ELF-1 (cell line): ENCODE data around the gene SPTLC3.

Experiments
- DNase-seq: peaks from one replicate; pipeline ENCODE4 v3.0.0-alpha.2; 2016; ENCODE audit warnings: low read depth, low spot score

Gene SPTLC3

DNA sequence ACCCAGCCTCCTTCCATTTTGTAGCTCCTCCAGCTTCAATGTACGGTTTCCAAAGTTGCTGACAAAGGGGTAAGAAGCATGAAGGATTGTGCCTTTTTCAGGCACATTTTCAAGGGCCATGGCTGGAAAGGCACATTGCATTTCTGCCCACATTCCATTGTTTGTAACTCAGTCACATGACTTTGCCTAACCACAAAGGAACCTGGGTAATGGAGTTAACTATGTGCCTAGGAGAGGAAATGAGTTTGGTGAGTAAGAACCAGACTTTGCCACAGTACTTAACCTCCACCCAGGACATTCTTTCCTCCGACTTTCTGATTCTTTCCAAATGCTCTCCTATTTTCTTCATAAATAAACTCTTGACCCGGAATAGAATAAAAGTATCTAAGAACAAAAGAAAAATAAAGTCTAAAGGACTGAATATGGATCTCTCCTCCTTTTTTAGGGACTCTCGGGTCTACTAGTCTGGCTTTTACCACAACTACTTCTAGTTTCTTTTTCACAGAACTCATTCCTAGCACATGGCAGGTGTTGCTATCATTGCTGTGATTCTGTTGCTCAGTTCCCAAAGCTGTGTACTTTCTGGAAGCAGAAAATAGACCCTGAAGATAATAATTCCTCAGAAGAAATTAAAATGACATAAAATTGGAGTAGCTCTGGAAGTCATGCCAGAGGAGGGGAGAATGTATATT lies 130.8 kb downstream of the SPTLC3 start:
- DNase-seq = no peak

DNA sequence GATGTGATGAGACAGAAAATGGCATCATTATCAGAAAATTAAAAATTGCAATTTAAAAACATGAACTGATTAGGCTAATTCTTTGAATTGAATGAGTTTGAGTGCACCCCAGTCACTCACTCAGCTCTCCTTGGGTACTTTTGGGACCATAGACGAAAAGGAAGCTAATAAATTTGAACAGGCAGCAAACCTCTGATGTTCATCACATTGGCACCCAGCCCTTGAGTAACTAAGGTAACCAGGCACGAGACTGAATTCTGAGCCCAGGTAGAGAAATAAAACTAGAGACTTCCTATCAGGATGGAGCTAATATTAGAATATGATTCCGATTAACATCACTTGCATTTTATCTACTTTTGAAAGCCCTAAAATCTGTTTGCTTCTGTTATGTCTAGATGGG lies 131.4 kb downstream of the SPTLC3 start:
- DNase-seq = no peak

DNA sequence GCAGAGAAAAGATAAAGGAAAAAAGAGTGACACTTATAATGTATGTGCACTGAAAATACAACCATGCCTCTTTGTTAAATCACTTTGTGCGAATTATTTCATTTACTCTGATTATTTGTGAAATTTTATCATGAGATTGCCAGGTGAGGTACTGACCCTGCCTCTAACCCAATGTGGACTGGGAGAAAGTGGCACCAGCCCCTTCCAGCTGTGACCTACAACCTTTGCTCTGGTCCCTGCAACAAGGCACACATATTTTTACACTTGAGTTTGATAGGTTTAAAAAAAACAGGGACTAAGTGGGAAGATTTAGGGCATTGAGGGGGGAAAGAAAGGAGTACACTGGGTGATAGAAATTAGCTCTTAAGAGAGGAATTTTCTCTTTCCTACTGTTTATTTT lies 132.0 kb downstream of the SPTLC3 start:
- DNase-seq = no peak

DNA sequence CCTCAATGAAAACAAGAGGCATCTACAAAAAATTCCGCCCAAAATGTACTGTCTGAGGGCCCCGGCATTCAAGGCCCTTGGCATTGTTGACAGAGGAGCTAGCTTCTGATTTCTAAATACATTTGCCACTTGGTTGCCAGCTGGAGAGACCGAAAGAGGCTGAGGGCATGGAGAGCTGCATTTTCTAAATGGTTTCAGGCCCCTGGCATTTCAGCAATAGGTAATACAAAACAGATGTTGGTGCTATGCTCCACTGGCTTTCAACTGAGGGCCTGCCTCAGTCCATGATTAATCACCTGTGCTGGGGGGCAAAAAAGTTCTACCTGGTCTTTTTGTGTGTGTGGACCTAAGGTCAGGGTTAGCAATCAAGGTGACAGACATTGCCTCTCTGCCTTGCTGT lies 132.8 kb downstream of the SPTLC3 start:
- no peak for DNase-seq

- no peak for DNase-seq
These were observed 133.4 kb downstream of the SPTLC3 start for GRCh38 chr20:13142143-13142542.

DNA sequence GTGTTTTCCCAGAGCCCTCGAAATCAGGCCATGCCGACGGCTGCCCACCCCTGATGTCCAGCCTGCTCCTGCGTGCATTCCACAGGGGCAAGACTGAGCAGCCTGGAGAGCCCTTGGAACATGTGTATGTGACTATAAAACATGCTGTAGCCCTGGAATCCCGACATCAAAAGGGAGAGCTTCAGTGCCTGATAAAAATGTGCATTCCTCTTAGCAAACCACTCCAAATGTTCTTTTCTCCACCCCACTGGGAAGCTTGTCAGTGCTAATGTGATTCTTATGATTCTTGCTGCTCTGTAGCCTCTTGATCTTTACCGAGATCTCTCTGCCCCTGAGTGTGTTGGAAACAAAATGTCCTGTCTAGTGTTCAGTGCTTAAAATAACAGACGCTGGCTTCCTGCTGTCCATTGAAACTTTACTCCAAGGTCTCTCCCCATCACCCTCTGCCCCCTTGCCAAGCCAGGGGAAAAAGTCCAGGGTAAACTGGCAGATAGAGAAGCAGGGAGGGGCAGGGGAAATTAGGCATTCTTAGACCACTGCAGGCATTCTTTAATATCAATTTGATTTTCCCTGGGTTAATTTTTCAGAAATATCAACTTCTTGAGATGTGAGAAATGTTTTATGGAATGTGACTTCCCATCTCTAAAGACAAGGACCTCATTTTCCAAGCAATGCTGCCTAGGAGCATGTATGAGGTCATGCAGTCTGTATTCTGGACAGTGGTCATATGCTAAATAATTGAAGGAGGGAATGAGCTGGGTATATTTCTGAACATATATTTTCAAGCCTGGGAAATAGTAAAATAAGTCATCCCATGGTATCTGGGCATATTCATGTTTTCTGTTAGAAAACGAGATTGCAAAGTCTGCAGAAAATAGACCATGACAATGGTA lies 138.5 kb downstream of the SPTLC3 start:
- DNase-seq = peak; percentile 16

DNA sequence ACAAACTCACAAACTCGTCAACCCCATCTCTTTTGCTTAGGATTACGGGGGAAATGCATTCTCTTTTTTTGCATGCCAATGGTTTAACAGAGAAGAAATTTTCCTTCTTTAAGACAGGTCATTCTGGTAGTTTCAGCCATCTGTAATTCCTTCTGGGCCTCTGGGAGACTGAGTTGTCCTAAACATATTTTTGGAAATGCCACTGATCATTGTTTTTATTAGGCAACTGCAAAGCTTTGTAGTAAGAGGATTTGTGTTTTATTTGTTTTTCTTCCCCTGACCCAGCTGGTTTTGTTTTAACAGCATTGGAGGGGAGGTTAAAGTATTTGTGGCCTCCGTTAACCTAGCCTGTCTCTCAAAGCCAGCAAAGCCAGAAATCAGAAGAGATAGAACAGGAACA lies 139.2 kb downstream of the SPTLC3 start:
- DNase-seq = no peak

- DNase-seq = no peak
These were observed 139.6 kb downstream of the SPTLC3 start for GRCh38 chr20:13148402-13148801.

DNA sequence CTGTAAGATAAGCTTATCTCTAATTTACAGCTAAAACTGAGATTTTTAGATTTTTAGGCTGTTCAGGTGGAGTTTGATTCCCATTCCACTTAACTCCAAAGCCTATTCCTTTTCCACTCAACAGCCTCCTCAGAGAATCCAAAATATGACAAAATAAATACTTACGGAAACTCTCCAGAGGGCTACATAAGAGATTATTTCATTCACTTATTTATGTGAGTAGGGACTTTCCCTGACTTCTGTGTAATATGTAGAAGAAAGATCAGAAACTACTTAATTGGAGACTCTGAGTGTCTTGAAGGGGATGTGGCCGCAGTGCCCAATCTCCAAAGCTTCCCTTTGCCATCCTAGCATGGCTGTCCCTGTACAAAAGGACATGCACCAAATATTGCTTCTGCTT lies 140.2 kb downstream of the SPTLC3 start:
- no peak for DNase-seq

- DNase-seq = no peak
These were observed 140.8 kb downstream of the SPTLC3 start for GRCh38 chr20:13149371-13150105.

GRCh38 chr20:13158369-13158768 lies 149.6 kb downstream of the SPTLC3 start:
- DNase-seq = no peak

- no peak for DNase-seq
These were observed 151.1 kb downstream of the SPTLC3 start for GRCh38 chr20:13159889-13160288.

GRCh38 chr20:13165203-13165602 lies 156.4 kb downstream of the SPTLC3 start:
- DNase-seq = no peak

GRCh38 chr20:13166011-13166410 lies 157.2 kb downstream of the SPTLC3 start:
- DNase-seq = no peak

GRCh38 chr20:13166437-13166836 lies 157.7 kb downstream of the SPTLC3 start:
- no peak for DNase-seq

DNA sequence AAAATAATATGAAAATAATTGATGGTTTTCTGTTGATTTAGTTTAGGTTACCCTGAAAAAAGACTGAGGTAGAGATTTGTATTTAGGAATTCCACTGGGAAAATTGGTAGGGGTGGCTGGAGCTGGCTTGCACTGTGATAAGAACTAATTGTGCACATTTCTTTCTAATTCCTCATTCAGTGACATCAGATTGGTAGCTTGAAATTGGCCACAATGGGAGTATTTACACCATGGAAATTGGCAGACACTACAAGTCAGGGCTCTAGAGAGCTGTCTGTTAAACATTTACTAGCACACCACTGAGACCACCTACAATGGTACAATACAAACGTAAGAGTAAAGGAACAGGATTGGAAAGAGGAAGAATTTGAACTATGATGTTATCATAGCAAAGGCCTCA lies 160.3 kb downstream of the SPTLC3 start:
- DNase-seq = no peak

- no peak for DNase-seq
These were observed 162.0 kb downstream of the SPTLC3 start for GRCh38 chr20:13170771-13171170.

- DNase-seq = no peak
These were observed 164.4 kb downstream of the SPTLC3 start for GRCh38 chr20:13173201-13173600.

DNA sequence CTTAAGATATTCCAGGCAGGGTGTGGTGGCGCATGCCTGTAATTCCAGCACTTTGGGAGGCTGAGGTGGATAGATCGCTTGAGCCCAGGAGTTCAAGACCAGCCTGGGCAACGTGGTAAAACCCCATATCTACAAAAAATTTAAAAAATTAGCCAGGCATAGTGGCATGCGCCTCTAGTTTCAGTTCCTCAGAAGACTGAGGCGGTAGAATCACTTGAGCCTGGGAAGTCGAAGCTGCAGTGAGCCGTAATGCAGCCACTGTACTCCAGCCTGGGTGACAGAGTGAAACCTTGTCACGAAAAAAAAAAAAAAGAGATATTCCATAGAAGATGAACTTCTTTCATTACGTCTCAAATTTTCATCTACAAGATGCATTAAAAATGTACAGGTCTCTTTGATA lies 165.6 kb downstream of the SPTLC3 start:
- DNase-seq = no peak

GRCh38 chr20:13180986-13181889 lies 172.5 kb downstream of the SPTLC3 start:
- DNase-seq = no peak

DNA sequence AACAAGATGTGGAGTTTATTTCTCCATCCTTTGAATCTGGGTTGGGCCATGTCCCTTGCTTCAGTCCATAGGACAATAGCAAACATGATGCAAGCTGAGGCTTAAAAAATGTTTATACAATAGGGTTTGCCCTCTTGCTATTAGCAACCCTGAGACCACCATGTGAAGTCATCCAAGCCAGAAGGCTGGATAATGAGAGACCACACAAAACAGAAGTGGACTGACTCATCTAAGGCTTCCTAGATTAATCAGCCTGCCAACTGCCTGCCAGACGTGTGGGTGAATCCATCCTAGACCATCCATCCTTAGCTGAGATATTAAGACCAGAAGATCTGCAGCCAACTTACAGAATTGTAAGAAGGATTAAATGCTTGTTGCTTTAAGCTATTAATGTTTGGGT lies 174.2 kb downstream of the SPTLC3 start:
- DNase-seq = no peak
